Aorta (tissue), 5 donors: ENCODE measurements around the gene UBA1. TPM values are rescaled to one million over a fixed set of nuclear protein-coding genes. Genes with fewer than 3 reads are reported as not detected.
A peak's percentile ranks its signal among the peaks of the same experiment; 100 is the strongest.

ENCODE experiments used
- ATAC-seq: fragments of 200-7000 bp; cut with Tn5 transposase; one replicate; pipeline ENCODE4 v1.9.1; 2022; ENCODE audit warnings: moderate library complexity; ENCODE audit not compliant: low FRiP score
- DNase-seq, 2 donors: peaks; one replicate each; pipeline ENCODE4 v3.0.0-alpha.2; 2020
- H3K27ac ChIP-seq, 2 donors: one replicate each; pipeline ENCODE4 v1.5.1; 2013; ENCODE audit warnings: low read length in 2 of 2, mild to moderate bottlenecking in 2 of 2, moderate library complexity in 2 of 2, control low read depth in 1 of 2, inconsistent platforms in 1 of 2, low read depth in 1 of 2
- H3K27me3 ChIP-seq, 2 donors: one replicate each; pipeline ENCODE4 v1.6.1; 2013; ENCODE audit warnings: control low read depth in 1 of 2, low read length in 1 of 2, mild to moderate bottlenecking in 1 of 2, moderate library complexity in 1 of 2; ENCODE audit not compliant: insufficient read depth in 2 of 2, control insufficient read depth in 1 of 2
- H3K36me3 ChIP-seq, 2 donors: one replicate each; pipeline ENCODE4 v1.6.1; 2013; ENCODE audit warnings: control low read depth in 1 of 2, low read length in 1 of 2, mild to moderate bottlenecking in 1 of 2; ENCODE audit not compliant: insufficient read depth in 2 of 2, control insufficient read depth in 1 of 2
- H3K4me1 ChIP-seq, 2 donors: one replicate each; pipeline ENCODE4 v1.6.1; 2013; ENCODE audit warnings: low read length in 2 of 2, control low read depth in 1 of 2, mild to moderate bottlenecking in 1 of 2, moderate library complexity in 1 of 2; ENCODE audit not compliant: insufficient read depth in 2 of 2, control insufficient read depth in 1 of 2
- H3K4me3 ChIP-seq, 2 donors: one replicate each; pipeline ENCODE4 v1.5.1; 2013; ENCODE audit warnings: low read length in 2 of 2, control low read depth in 1 of 2, mild to moderate bottlenecking in 1 of 2
- H3K9me3 ChIP-seq: one replicate; pipeline ENCODE4 v1.6.1; 2013; ENCODE audit warnings: mild to moderate bottlenecking, low read length; ENCODE audit not compliant: control insufficient read depth
- WGBS, 2 donors: extraction: QIAGEN DNeasy Blood & Tissue Kit; methylation state at CpG; one replicate each; pipeline ENCODE4 v1.1.7; 2013; 5-methylcytosine and 5-hydroxymethylcytosine counted together
- intact Hi-C, 2 donors: fragments of 100-400 bp; cut with DNase I; formaldehyde crosslinking; loops; one replicate each; pipeline versions ENCODE4 v1.14.2 to v1.15.0; 2022
- polyA plus RNA-seq, 2 donors: library from polyadenylated mRNA; stranded (reverse); fragments of 200-250 nt; gene quantifications; one replicate each; pipeline ENCODE4 v1.2.3, GENCODE V29; 2013
- total RNA-seq, 2 donors: library from RNA; stranded (reverse); fragmentation: NEBNext Ultra II Directional; extraction: Animal tissue kit (Norgen Biotek cat#: 25700); gene quantifications; one replicate each; pipeline ENCODE4 v1.2.1, GENCODE V29; 2021
- donor health status: healthy with polysubstance abuse.
- donor health status: Bipolar disorder and iron deficiency.
- donor health status: DM: no; HTN: no; CAD: no.
- donor health status: DM: no; HTN: no; CAD: no.
- donor health status: DM: yes; HTN: yes; CAD: no.

UBA1 gene
- total and polyA plus RNA-seq, 4 donors: 33.8 to 167 (median 135) TPM

- Histone ChIP-seq H3K4me1 (no peaks in the 10 kb centered on the region), H3K36me3 (no peaks in the 10 kb centered on the region), H3K27me3 (no peaks in the 10 kb centered on the region), H3K4me3 (no peak overlapping the region), H3K27ac (no peak overlapping the region), H3K9me3 (no peaks in the 10 kb centered on the region)
- intact Hi-C loops: no loop called here
- 49 to 53% methylated on average over 2 of the region's 2 CpGs for WGBS, 2 donors
- ATAC-seq (no peak), DNase-seq (no peak)
Measured at GRCh38 chrX:47148946-47149345, 44.7 kb upstream of the UBA1 start.

GRCh38 chrX:47151435-47151834 lies 42.2 kb upstream of the UBA1 start:
- Histone ChIP-seq H3K36me3 (no peaks in the 10 kb centered on the region), H3K27ac (no peak overlapping the region), H3K4me3 (no peak overlapping the region), H3K9me3 (no peaks in the 10 kb centered on the region), H3K27me3 (no peaks in the 10 kb centered on the region), H3K4me1 (no peaks in the 10 kb centered on the region)
- intact Hi-C loops: no loop called here
- no peak for ATAC-seq
- DNase-seq: no peak

GRCh38 chrX:47156611-47157520 lies 36.8 kb upstream of the UBA1 start:
- DNase-seq: peak in 1 of 2 donors; percentile 72
- no peaks in the 10 kb centered on the region for H3K9me3 ChIP-seq

GRCh38 chrX:47158131-47158530 lies 35.5 kb upstream of the UBA1 start:
- 88 to 97% methylated on average over 16 of the region's 16 CpGs for WGBS, 2 donors
- intact Hi-C loops: no loop called here
- Histone ChIP-seq H3K27ac (no peak overlapping the region), H3K9me3 (no peaks in the 10 kb centered on the region), H3K4me3 (no peak overlapping the region), H3K36me3 (no peaks in the 10 kb centered on the region), H3K4me1 (no peaks in the 10 kb centered on the region), H3K27me3 (no peaks in the 10 kb centered on the region)
- DNase-seq (peak in 1 of 2 donors; percentile 47), ATAC-seq (no peak)

More at GRCh38 chrX:47156611-47157520, 36.8 kb upstream of the UBA1 start:
- Histone ChIP-seq H3K36me3 (no peaks in the 10 kb centered on the region), H3K27ac (no peak overlapping the region), H3K27me3 (no peaks in the 10 kb centered on the region), H3K4me3 (no peak overlapping the region), H3K4me1 (no peaks in the 10 kb centered on the region)
- ATAC-seq: no peak
- intact Hi-C loops: no loop called here
- WGBS, 2 donors: 91 to 93% methylated on average over 26 of the region's 26 CpGs

GRCh38 chrX:47158781-47159180 lies 34.8 kb upstream of the UBA1 start:
- Histone ChIP-seq H3K36me3 (no peaks in the 10 kb centered on the region), H3K4me3 (no peak overlapping the region), H3K4me1 (no peaks in the 10 kb centered on the region), H3K27ac (no peak overlapping the region), H3K27me3 (no peaks in the 10 kb centered on the region), H3K9me3 (no peaks in the 10 kb centered on the region)
- ATAC-seq (no peak), DNase-seq (no peak)
- intact Hi-C loops: no loop called here
- 95 to 97% methylated on average over 5 of the region's 5 CpGs for WGBS, 2 donors

GRCh38 chrX:47160781-47161180 lies 32.8 kb upstream of the UBA1 start:
- Histone ChIP-seq H3K27me3 (no peaks in the 10 kb centered on the region), H3K27ac (no peak overlapping the region), H3K36me3 (no peaks in the 10 kb centered on the region), H3K9me3 (no peaks in the 10 kb centered on the region), H3K4me3 (no peak overlapping the region), H3K4me1 (no peaks in the 10 kb centered on the region)
- DNase-seq (no peak), ATAC-seq (no peak)
- 72% methylated on average over 4 of the region's 4 CpGs for WGBS, 2 donors
- intact Hi-C loops: no loop called here

- intact Hi-C loops: no loop called here
- WGBS, 2 donors: 90 to 97% methylated on average over 5 of the region's 5 CpGs
- no peak for DNase-seq
- ATAC-seq: no peak
- H3K36me3 ChIP-seq: no peaks in the 10 kb centered on the region
- no peaks in the 10 kb centered on the region for H3K27me3 ChIP-seq
- no peak overlapping the region for H3K27ac ChIP-seq
- H3K4me1 ChIP-seq: no peaks in the 10 kb centered on the region
- H3K4me3 ChIP-seq: no peak overlapping the region
- no peaks in the 10 kb centered on the region for H3K9me3 ChIP-seq
Measured at GRCh38 chrX:47162927-47163583, 30.6 kb upstream of the UBA1 start.

GRCh38 chrX:47164420-47164819 lies 29.2 kb upstream of the UBA1 start:
- no peak overlapping the region for H3K4me3 ChIP-seq
- no peaks in the 10 kb centered on the region for H3K9me3 ChIP-seq
- DNase-seq (no peak), ATAC-seq (no peak)
- H3K27me3 ChIP-seq: no peaks in the 10 kb centered on the region
- H3K4me1 ChIP-seq: no peaks in the 10 kb centered on the region
- intact Hi-C loops: no loop called here
- H3K27ac ChIP-seq: no peak overlapping the region
- 97 to 100% methylated on average over 3 of the region's 3 CpGs for WGBS, 2 donors
- peaks cover 0 to under 1% of the 10 kb centered on the region in 2 donors for H3K36me3 ChIP-seq

- intact Hi-C loops: no loop called here
- WGBS, 2 donors: 86 to 91% methylated on average over 5 of the region's 5 CpGs
- ATAC-seq: no peak
- Histone ChIP-seq H3K27ac (no peak overlapping the region), H3K4me1 (no peaks in the 10 kb centered on the region), H3K4me3 (no peak overlapping the region), H3K9me3 (no peaks in the 10 kb centered on the region), H3K27me3 (no peaks in the 10 kb centered on the region), H3K36me3 (peaks cover 0 to 2% of the 10 kb centered on the region in 2 donors)
- no peak for DNase-seq
Measured at GRCh38 chrX:47166126-47166525, 27.5 kb upstream of the UBA1 start.
